C1 segment of cervical spinal cord (tissue), 14 donors: Measurements from ENCODE around the gene TTLL11.
"Not testable (repeated sequence)": the region's sequence is repeated elsewhere in the genome, so short reads cannot be mapped to it uniquely, and the experiment has no call there.

Experiments
- DNase-seq, 14 donors: peaks; one replicate each; lab custom pipeline; 2025; lab: John Stamatoyannopoulos, UW

Gene TTLL11

GRCh38 chr9:122125158-122125508 lies 32.0 kb upstream of the TTLL11 start:
- DNase-seq, result peak in 13 of 14 donors; percentile 19 to 88 (median 73)

GRCh38 chr9:122124528-122124927 lies 31.4 kb upstream of the TTLL11 start:
- DNase-seq, result no peak

GRCh38 chr9:122124048-122124447 lies 30.9 kb upstream of the TTLL11 start:
- DNase-seq, result no peak

- peak in 12 of 14 donors; percentile 12 to 73 (median 50) for DNase-seq
Observed at GRCh38 chr9:122122903-122123632, 30.0 kb upstream of the TTLL11 start.

- no peak for DNase-seq
Observed at GRCh38 chr9:122122468-122122867, 29.4 kb upstream of the TTLL11 start.

GRCh38 chr9:122121931-122122330 lies 28.8 kb upstream of the TTLL11 start:
- no peak for DNase-seq

GRCh38 chr9:122121391-122121790 lies 28.3 kb upstream of the TTLL11 start:
- no peak for DNase-seq

- no peak for DNase-seq
Observed at GRCh38 chr9:122120316-122121071, 27.4 kb upstream of the TTLL11 start.

GRCh38 chr9:122119721-122120120 lies 26.6 kb upstream of the TTLL11 start:
- no peak for DNase-seq

- no peak for DNase-seq
Observed at GRCh38 chr9:122119166-122119521, 26.0 kb upstream of the TTLL11 start.

GRCh38 chr9:122118343-122119165 lies 25.4 kb upstream of the TTLL11 start:
- no peak for DNase-seq

GRCh38 chr9:122117241-122117640 lies 24.1 kb upstream of the TTLL11 start:
- not testable (repeated sequence) for DNase-seq

GRCh38 chr9:122116448-122117173 lies 23.5 kb upstream of the TTLL11 start:
- no peak for DNase-seq

- DNase-seq, result no peak
Observed at GRCh38 chr9:122116040-122116439, 22.9 kb upstream of the TTLL11 start.

- no peak for DNase-seq
Observed at GRCh38 chr9:122115176-122116035, 22.3 kb upstream of the TTLL11 start.

GRCh38 chr9:122113574-122113973 lies 20.5 kb upstream of the TTLL11 start:
- DNase-seq, result no peak

- no peak for DNase-seq
Observed at GRCh38 chr9:122112238-122112637, 19.1 kb upstream of the TTLL11 start.

- no peak for DNase-seq
Observed at GRCh38 chr9:122111413-122112085, 18.4 kb upstream of the TTLL11 start.

- no peak for DNase-seq
Observed at GRCh38 chr9:122110100-122110833, 17.2 kb upstream of the TTLL11 start.
